Spleen (tissue), 7 donors: ENCODE measurements around the gene PPIL1.

Source experiments
- POLR2A ChIP-seq, 3 donors: fragments of 450-650 bp; IDR thresholded peaks; one replicate each; pipeline ENCODE4 v1.5.1; 2017; ENCODE audit warnings: antibody characterized with exemption in 3 of 3, mild to moderate bottlenecking in 1 of 3
- POLR2AphosphoS5 ChIP-seq, 3 donors: sonication (generic); formaldehyde crosslinking; IDR thresholded peaks; one replicate each; pipeline ENCODE4 v1.5.1; 2017; ENCODE audit warnings: antibody characterized with exemption in 3 of 3
- TF ChIP-seq, protein P1 (sequence below), 11 experiments: fragments of 200-600 bp in 7 of 11; fragments of 450-650 bp in 4 of 11; sonication (generic) in 4 of 11; IDR thresholded peaks in 8 of 11; conservative IDR thresholded peaks in 3 of 11; 1 replicate in 7 of 11; 2 replicates in 4 of 11; pipeline versions ENCODE4 v1.4.0 to v1.8.0; 2016 to 2021; ENCODE audit warnings: antibody characterized with exemption in 11 of 11, inconsistent platforms in 4 of 11, mild to moderate bottlenecking in 1 of 11
- donor health status: DM: no; HTN: no; CAD: no; lungs with moderate emphysema.
- donor health status: DM: no; HTN: no; CAD: no.
- donor health status: DM: no; HTN: no; CAD: no.

DNA sequence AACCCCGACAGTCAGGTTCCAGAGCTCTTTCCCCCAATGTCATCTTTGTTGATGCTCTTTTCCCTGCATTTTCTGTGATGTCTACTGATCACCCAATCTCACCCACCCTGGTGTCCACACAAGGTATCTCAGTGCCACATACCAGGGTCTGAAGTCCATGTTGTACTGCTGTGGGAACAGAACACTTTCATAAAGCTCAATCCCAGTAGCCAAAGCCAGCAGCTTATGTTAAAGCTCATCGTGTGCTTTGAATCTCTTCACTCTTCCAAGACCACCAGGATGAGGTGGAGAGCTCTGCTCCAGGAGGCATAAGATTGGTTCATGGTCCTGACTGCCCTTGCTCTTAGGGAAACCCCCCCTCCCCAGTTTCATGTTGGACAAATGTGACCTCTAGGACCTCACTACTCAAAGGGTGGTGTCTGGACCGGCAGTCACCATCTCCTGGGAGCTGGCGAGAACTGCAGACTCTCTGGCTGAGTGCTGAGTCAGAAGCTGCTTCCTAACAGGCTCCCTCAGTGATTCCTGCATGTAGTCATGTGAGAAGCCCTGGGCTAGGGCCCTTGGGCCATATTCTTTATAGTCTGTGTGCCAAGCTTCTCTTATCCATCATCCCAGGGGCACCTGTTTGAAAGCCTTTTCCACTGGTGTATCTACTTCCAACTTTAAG lies 22.0 kb downstream of the PPIL1 start:
- no peak for TF ChIP-seq POLR2A (IDR thresholded peaks at IDR 0.05)
- TF ChIP-seq, protein P1, sequence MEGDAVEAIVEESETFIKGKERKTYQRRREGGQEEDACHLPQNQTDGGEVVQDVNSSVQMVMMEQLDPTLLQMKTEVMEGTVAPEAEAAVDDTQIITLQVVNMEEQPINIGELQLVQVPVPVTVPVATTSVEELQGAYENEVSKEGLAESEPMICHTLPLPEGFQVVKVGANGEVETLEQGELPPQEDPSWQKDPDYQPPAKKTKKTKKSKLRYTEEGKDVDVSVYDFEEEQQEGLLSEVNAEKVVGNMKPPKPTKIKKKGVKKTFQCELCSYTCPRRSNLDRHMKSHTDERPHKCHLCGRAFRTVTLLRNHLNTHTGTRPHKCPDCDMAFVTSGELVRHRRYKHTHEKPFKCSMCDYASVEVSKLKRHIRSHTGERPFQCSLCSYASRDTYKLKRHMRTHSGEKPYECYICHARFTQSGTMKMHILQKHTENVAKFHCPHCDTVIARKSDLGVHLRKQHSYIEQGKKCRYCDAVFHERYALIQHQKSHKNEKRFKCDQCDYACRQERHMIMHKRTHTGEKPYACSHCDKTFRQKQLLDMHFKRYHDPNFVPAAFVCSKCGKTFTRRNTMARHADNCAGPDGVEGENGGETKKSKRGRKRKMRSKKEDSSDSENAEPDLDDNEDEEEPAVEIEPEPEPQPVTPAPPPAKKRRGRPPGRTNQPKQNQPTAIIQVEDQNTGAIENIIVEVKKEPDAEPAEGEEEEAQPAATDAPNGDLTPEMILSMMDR (IDR thresholded peaks at IDR 0.05 in 8 of 11, conservative IDR thresholded peaks at IDR 0.05 in 3 of 11): no peak
- TF ChIP-seq POLR2AphosphoS5 (IDR thresholded peaks at IDR 0.05): no peak
